SK-N-SH treated with all-trans-retinoic acid at 6 μM for 48 hours (cell line): Measurements from ENCODE around the gene COX8C.

Source experiments
- ATAC-seq: fragments of 200-7000 bp; cut with Tn5 transposase; 3 replicates; pipeline ENCODE4 v1.9.1; 2020; ENCODE audit warnings: mild to moderate bottlenecking, moderate library complexity
- ARNTL ChIP-seq: fragments of 450-650 bp; formaldehyde crosslinking; IDR thresholded peaks from 2 replicates; pipeline ENCODE4 v1.5.0; 2020; ENCODE audit warnings: low read depth, mild to moderate bottlenecking, moderate library complexity, borderline replicate concordance
- BACH2 ChIP-seq: fragments of 250-450 bp; sonication (Bioruptor Pico); IDR thresholded peaks from 2 replicates; pipeline ENCODE4 v1.9.0; 2021; ENCODE audit warnings: mild to moderate bottlenecking, borderline replicate concordance
- CSDC2 ChIP-seq: fragments of 250-450 bp; sonication (Bioruptor Pico); IDR thresholded peaks from 2 replicates; pipeline ENCODE4 v1.5.0; 2020; ENCODE audit warnings: mild to moderate bottlenecking, moderate library complexity
- ESRRG ChIP-seq: fragments of 250-450 bp; sonication (Bioruptor Pico); IDR thresholded peaks from 2 replicates; pipeline ENCODE4 v1.6.1; 2021; ENCODE audit warnings: mild to moderate bottlenecking
- ISL1 ChIP-seq: fragments of 250-450 bp; sonication (Bioruptor Pico); IDR thresholded peaks from 2 replicates; pipeline ENCODE4 v2.1.2; 2022; ENCODE audit warnings: mild to moderate bottlenecking, moderate library complexity
- OSR1 ChIP-seq: fragments of 250-450 bp; sonication (Bioruptor Pico); IDR thresholded peaks from 2 replicates; pipeline ENCODE4 v1.8.0; 2022; ENCODE audit warnings: moderate library complexity, mild to moderate bottlenecking, inconsistent platforms
- PPARA ChIP-seq: fragments of 250-450 bp; sonication (Bioruptor Pico); IDR thresholded peaks from 2 replicates; pipeline ENCODE4 v1.5.0; 2020; ENCODE audit warnings: mild to moderate bottlenecking, borderline replicate concordance
- RARB ChIP-seq: fragments of 250-450 bp; sonication (Bioruptor Pico); IDR thresholded peaks from 2 replicates; pipeline ENCODE4 v1.8.0; 2021; ENCODE audit warnings: mild to moderate bottlenecking, moderate library complexity
- SNAI2 ChIP-seq: fragments of 250-450 bp; sonication (Bioruptor Pico); IDR thresholded peaks from 2 replicates; pipeline ENCODE4 v1.5.0; 2020; ENCODE audit warnings: mild to moderate bottlenecking, moderate library complexity
- ZC3H10 ChIP-seq: fragments of 250-450 bp; sonication (Bioruptor Pico); IDR thresholded peaks from 2 replicates; pipeline ENCODE4 v1.5.1; 2021; ENCODE audit warnings: mild to moderate bottlenecking, moderate library complexity
- ZFP3 ChIP-seq: fragments of 250-450 bp; sonication (Bioruptor Pico); IDR thresholded peaks from 2 replicates; pipeline ENCODE4 v1.5.0; 2020; ENCODE audit warnings: mild to moderate bottlenecking, moderate library complexity
- ZFP30 ChIP-seq: fragments of 450-650 bp; formaldehyde crosslinking; IDR thresholded peaks from 2 replicates; pipeline ENCODE4 v1.5.0; 2022; ENCODE audit warnings: mild to moderate bottlenecking, moderate library complexity
- ZNF565 ChIP-seq: fragments of 450-650 bp; formaldehyde crosslinking; conservative IDR thresholded peaks from 2 replicates; pipeline ENCODE4 v1.5.0; 2020; ENCODE audit warnings: low read depth, mild to moderate bottlenecking, moderate library complexity
- ZNF70 ChIP-seq: fragments of 450-650 bp; formaldehyde crosslinking; IDR thresholded peaks from 2 replicates; pipeline ENCODE4 v1.5.0; 2020; ENCODE audit warnings: mild to moderate bottlenecking, moderate library complexity
- ZNF8 ChIP-seq: fragments of 450-650 bp; formaldehyde crosslinking; IDR thresholded peaks from 2 replicates; pipeline ENCODE4 v1.5.0; 2020; ENCODE audit warnings: mild to moderate bottlenecking, moderate library complexity
- TF ChIP-seq, protein P1 (sequence below): fragments of 250-450 bp; sonication (Bioruptor Pico); IDR thresholded peaks from 2 replicates; pipeline ENCODE4 v1.8.0; 2020; ENCODE audit warnings: mild to moderate bottlenecking, moderate library complexity, borderline replicate concordance
- TF ChIP-seq, protein P2 (sequence below): fragments of 250-450 bp; sonication (Bioruptor Pico); IDR thresholded peaks from 2 replicates; pipeline ENCODE4 v1.5.1; 2021; ENCODE audit warnings: mild to moderate bottlenecking, moderate library complexity
- TF ChIP-seq, protein P3 (sequence below): fragments of 250-450 bp; sonication (Bioruptor Pico); IDR thresholded peaks from 2 replicates; pipeline ENCODE4 v1.8.0; 2021; ENCODE audit warnings: low read depth, mild to moderate bottlenecking, moderate library complexity, borderline replicate concordance
- TF ChIP-seq, protein P4 (sequence below): fragments of 250-450 bp; sonication (Bioruptor Pico); IDR thresholded peaks from 2 replicates; pipeline ENCODE4 v1.5.1; 2020; ENCODE audit warnings: low read depth, mild to moderate bottlenecking, moderate library complexity
- TF ChIP-seq, protein P5 (sequence below): fragments of 250-450 bp; sonication (Bioruptor Pico); IDR thresholded peaks from 2 replicates; pipeline ENCODE4 v1.5.0; 2020; ENCODE audit warnings: mild to moderate bottlenecking, moderate library complexity

Gene COX8C

DNA sequence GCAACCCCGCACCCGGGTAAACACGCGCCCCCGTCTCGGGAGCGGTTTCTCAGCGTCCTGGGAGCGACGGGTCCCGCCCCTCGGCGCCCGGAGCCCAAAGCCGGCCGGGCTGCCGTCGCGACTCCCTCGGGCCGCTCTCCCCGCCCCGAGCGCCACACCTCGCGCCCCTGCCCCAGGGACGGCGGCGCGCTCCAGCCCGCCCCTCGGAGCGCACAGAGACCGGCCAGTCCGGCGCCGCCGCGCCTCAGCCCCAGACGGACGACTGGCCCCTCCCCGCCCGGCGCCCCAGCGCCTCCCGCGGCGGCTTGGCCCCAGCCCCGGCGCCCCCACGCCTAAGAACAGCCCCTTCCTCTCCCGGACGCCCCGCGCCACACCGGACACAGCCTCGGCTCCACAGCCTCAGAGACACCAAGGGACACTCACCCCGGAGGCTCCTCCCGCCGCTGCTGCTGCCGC, 14.6 kb upstream of the COX8C start (continued):
- TF ChIP-seq, protein P1, sequence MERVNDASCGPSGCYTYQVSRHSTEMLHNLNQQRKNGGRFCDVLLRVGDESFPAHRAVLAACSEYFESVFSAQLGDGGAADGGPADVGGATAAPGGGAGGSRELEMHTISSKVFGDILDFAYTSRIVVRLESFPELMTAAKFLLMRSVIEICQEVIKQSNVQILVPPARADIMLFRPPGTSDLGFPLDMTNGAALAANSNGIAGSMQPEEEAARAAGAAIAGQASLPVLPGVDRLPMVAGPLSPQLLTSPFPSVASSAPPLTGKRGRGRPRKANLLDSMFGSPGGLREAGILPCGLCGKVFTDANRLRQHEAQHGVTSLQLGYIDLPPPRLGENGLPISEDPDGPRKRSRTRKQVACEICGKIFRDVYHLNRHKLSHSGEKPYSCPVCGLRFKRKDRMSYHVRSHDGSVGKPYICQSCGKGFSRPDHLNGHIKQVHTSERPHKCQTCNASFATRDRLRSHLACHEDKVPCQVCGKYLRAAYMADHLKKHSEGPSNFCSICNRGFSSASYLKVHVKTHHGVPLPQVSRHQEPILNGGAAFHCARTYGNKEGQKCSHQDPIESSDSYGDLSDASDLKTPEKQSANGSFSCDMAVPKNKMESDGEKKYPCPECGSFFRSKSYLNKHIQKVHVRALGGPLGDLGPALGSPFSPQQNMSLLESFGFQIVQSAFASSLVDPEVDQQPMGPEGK (CRISPR knock-in tag), result no peak

DNA sequence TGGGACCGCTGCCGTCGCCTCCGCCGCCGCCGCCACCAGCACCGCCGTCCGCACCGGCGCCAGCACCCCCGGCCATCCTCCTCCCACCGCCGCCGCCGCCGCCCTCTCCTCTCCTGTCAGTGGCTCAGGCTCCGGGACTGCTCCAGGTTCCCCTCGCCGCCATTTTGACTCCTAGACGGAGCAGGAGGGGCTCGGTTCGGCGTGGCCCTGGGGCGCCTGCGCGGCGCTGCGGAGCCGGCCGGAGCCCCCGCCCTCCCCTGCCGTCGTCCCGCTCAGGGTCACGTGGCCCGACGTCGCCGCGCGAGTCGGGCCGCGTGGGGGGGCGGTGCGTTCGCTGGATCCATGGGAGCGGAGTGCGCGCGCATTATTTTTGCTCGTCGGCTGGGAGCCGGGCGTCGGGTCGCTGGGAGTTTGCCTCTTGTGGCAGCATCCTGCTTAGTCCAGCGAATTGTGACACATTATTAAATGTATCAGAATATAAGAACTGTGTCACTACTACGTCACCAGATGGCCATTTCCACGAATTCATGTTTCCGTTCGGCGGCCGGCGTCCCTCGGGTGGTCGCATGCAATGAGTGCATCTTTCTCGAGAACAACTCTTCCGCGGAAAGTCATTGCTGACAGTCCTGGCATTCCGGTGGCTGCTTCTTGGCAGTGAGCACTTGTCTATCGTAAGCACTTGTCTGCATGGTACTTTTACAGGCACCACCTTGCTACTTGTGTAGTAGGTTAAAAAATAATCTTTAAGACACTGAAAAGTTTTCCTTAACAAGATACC, 13.9 kb upstream of the COX8C start, which contains the start of gene BTBD7:
TSS of gene BTBD7 (minus strand) at position 184 of the 778 bp plus-strand sequence. CDS start 36,985 bp downstream, outside the sequence.
- ATAC-seq, result peak; percentile 95
- TF ChIP-seq OSR1 (CRISPR knock-in tag) (no peak), ESRRG (CRISPR knock-in tag) (no peak)

DNA sequence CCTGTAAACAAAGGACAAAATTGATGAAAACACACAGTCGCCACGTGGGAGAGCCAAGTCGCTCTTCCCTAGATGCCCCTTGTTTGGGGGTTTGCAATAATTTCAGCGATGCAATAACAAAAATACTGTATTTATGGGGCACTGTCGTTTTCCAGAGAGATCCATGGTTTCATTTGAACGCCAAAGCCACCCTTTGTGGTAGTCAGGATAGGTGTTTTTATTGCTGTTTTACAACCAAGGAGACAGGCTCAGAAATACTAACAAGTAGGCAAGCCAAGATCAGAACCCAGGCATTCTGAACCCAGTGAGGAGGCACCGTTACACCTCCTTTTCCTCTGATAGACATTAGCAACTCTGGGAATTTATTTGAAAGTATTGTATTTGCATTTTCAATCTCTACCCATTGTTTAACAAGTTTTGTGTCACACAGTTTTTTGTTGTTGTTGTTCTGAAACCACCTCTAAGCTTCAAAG, 13.3 kb upstream of the COX8C start:
- TF ChIP-seq SNAI2 (no peak), ZFP30 (CRISPR knock-in tag) (no peak), ARNTL (no peak), PPARA (no peak), ESRRG (CRISPR knock-in tag) (no peak), ZFP3 (CRISPR knock-in tag) (no peak)
- TF ChIP-seq, protein P2, sequence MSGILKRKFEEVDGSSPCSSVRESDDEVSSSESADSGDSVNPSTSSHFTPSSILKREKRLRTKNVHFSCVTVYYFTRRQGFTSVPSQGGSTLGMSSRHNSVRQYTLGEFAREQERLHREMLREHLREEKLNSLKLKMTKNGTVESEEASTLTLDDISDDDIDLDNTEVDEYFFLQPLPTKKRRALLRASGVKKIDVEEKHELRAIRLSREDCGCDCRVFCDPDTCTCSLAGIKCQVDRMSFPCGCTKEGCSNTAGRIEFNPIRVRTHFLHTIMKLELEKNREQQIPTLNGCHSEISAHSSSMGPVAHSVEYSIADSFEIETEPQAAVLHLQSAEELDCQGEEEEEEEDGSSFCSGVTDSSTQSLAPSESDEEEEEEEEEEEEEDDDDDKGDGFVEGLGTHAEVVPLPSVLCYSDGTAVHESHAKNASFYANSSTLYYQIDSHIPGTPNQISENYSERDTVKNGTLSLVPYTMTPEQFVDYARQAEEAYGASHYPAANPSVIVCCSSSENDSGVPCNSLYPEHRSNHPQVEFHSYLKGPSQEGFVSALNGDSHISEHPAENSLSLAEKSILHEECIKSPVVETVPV (CRISPR knock-in tag), result no peak
- ATAC-seq, result no peak

DNA sequence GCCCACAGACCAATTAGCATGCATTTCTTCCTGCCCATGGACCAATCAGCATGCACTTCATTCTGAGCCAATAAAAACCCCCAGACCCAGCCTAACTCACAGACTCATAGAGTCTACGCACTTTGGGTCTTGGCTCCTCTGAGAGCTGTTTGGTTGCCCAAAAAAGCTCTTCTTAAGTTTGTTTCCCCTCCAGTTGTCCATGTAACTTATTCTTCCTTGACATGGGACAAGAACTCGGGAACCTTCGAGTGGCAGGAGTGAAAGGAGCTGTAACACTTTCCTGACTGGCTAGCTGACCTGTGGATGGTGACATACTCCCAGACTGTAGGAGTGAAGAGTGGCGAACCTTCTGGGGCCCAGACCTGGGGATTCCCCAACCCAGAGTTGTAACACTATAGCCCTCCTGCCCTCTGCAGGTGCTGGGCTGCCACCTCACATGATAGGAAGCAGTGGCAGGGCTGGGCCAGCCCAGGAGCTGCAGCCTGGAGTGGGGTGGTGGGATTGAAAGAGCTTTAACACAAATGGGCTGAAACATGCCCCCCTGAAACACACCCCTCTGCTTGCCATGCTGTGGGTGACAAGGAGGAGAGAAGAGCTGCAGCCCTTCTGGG, 9.7 kb upstream of the COX8C start:
- ATAC-seq, result no peak
- no peak for TF ChIP-seq RARB
- TF ChIP-seq ZC3H10 (CRISPR knock-in tag), result no peak
- no peak for TF ChIP-seq ZFP30 (CRISPR knock-in tag)
- no peak for TF ChIP-seq ESRRG (CRISPR knock-in tag)
- TF ChIP-seq, protein P3, sequence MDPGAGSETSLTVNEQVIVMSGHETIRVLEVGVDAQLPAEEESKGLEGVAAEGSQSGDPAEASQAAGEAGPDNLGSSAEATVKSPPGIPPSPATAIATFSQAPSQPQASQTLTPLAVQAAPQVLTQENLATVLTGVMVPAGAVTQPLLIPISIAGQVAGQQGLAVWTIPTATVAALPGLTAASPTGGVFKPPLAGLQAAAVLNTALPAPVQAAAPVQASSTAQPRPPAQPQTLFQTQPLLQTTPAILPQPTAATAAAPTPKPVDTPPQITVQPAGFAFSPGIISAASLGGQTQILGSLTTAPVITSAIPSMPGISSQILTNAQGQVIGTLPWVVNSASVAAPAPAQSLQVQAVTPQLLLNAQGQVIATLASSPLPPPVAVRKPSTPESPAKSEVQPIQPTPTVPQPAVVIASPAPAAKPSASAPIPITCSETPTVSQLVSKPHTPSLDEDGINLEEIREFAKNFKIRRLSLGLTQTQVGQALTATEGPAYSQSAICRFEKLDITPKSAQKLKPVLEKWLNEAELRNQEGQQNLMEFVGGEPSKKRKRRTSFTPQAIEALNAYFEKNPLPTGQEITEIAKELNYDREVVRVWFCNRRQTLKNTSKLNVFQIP (CRISPR knock-in tag), result no peak
- TF ChIP-seq ZNF70 (CRISPR knock-in tag), result no peak
- TF ChIP-seq, protein P4, sequence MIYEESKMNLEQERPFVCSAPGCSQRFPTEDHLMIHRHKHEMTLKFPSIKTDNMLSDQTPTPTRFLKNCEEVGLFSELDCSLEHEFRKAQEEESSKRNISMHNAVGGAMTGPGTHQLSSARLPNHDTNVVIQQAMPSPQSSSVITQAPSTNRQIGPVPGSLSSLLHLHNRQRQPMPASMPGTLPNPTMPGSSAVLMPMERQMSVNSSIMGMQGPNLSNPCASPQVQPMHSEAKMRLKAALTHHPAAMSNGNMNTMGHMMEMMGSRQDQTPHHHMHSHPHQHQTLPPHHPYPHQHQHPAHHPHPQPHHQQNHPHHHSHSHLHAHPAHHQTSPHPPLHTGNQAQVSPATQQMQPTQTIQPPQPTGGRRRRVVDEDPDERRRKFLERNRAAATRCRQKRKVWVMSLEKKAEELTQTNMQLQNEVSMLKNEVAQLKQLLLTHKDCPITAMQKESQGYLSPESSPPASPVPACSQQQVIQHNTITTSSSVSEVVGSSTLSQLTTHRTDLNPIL, result no peak
- TF ChIP-seq, protein P2 (CRISPR knock-in tag), result no peak
- TF ChIP-seq ISL1 (CRISPR knock-in tag), result no peak
- no peak for TF ChIP-seq BACH2 (CRISPR knock-in tag)
- TF ChIP-seq ZNF565, result no peak
- TF ChIP-seq, protein P1 (CRISPR knock-in tag), result no peak
- TF ChIP-seq ARNTL, result no peak
- TF ChIP-seq ZNF8 (CRISPR knock-in tag), result no peak
- no peak for TF ChIP-seq ZFP3 (CRISPR knock-in tag)
- TF ChIP-seq CSDC2 (CRISPR knock-in tag), result no peak
- TF ChIP-seq PPARA, result no peak
- TF ChIP-seq, protein P5, sequence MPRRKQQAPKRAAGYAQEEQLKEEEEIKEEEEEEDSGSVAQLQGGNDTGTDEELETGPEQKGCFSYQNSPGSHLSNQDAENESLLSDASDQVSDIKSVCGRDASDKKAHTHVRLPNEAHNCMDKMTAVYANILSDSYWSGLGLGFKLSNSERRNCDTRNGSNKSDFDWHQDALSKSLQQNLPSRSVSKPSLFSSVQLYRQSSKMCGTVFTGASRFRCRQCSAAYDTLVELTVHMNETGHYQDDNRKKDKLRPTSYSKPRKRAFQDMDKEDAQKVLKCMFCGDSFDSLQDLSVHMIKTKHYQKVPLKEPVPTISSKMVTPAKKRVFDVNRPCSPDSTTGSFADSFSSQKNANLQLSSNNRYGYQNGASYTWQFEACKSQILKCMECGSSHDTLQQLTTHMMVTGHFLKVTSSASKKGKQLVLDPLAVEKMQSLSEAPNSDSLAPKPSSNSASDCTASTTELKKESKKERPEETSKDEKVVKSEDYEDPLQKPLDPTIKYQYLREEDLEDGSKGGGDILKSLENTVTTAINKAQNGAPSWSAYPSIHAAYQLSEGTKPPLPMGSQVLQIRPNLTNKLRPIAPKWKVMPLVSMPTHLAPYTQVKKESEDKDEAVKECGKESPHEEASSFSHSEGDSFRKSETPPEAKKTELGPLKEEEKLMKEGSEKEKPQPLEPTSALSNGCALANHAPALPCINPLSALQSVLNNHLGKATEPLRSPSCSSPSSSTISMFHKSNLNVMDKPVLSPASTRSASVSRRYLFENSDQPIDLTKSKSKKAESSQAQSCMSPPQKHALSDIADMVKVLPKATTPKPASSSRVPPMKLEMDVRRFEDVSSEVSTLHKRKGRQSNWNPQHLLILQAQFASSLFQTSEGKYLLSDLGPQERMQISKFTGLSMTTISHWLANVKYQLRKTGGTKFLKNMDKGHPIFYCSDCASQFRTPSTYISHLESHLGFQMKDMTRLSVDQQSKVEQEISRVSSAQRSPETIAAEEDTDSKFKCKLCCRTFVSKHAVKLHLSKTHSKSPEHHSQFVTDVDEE (CRISPR knock-in tag), result no peak
- TF ChIP-seq OSR1 (CRISPR knock-in tag), result no peak
- TF ChIP-seq SNAI2, result no peak
